H1 (cell line): ENCODE results near the gene KLF7. TPM values are rescaled to one million over a fixed set of nuclear protein-coding genes. Genes with fewer than 3 reads are reported as not detected.

Source experiments
- CTCF ChIA-PET: fragments of 300-600 bp; sonication (Branson Sonifier 250); formaldehyde crosslinking; loops from one replicate; lab custom pipeline; 2021; ENCODE audit not compliant: partially characterized antibody; lab: Charles Lee
- POLR2A ChIA-PET: fragments of 300-600 bp; sonication (Branson Sonifier 250); formaldehyde crosslinking; loops from one replicate; lab custom pipeline; 2021; ENCODE audit warnings: inconsistent platforms; ENCODE audit not compliant: partially characterized antibody; lab: Charles Lee
- DNase-seq, 2 experiments: peaks; one replicate each; pipeline versions ENCODE4 v3.0.0 to v3.0.0-alpha.2; 2010 to 2022; ENCODE audit warnings: low spot score in 2 of 2, low read depth in 1 of 2, mixed read lengths in 1 of 2
- FAIRE-seq: peaks from 2 replicates; lab custom pipeline; 2011; peaks lifted over from hg19 to GRCh38; lab: Jason Lieb, UNC
- H2AFZ ChIP-seq: 2 replicates; pipeline ENCODE4 v1.8.1; 2012; ENCODE audit warnings: low read length, inconsistent platforms
- H2AK5ac ChIP-seq: 2 replicates; pipeline ENCODE4 v1.6.1; 2013; ENCODE audit warnings: low read depth, low read length
- H2BK120ac ChIP-seq: replicated peaks from 2 replicates; pipeline ENCODE3; 2013; ENCODE audit warnings: low read depth, low read length, inconsistent platforms
- H2BK12ac ChIP-seq: 2 replicates; pipeline ENCODE4 v1.6.1; 2013; ENCODE audit warnings: low read depth, low read length
- H2BK15ac ChIP-seq: 2 replicates; pipeline ENCODE4 v1.6.1; 2013; ENCODE audit warnings: low read length
- H2BK20ac ChIP-seq: 2 replicates; pipeline ENCODE4 v1.6.1; 2013; ENCODE audit warnings: low read length
- H2BK5ac ChIP-seq: 2 replicates; pipeline ENCODE4 v1.6.1; 2013; ENCODE audit warnings: low read depth, low read length
- H3K14ac ChIP-seq: 2 replicates; pipeline ENCODE4 v1.6.1; 2013; ENCODE audit warnings: inconsistent platforms; ENCODE audit not compliant: insufficient read length
- H3K18ac ChIP-seq: 2 replicates; pipeline ENCODE4 v1.6.1; 2013; ENCODE audit warnings: low read length; ENCODE audit errors: extremely low read depth
- H3K23ac ChIP-seq: 2 replicates; pipeline ENCODE4 v1.6.1; 2013; ENCODE audit warnings: inconsistent platforms; ENCODE audit not compliant: insufficient read length
- H3K23me2 ChIP-seq: 2 replicates; pipeline ENCODE4 v1.6.1; 2013; ENCODE audit warnings: low read depth, low read length
- H3K27ac ChIP-seq: 2 replicates; pipeline ENCODE4 v1.6.1; 2011; ENCODE audit warnings: low read depth, low read length, inconsistent platforms
- H3K27me3 ChIP-seq, 4 experiments: replicated peaks in 1 of 4; 1 replicate in 1 of 4; 2 replicates in 3 of 4; pipeline versions ENCODE4 v1.6.1 to v1.8.1; 2011 to 2013; ENCODE audit warnings: low read length in 3 of 4, mild to moderate bottlenecking in 3 of 4, inconsistent platforms in 2 of 4, mixed read lengths in 2 of 4, moderate library complexity in 1 of 4; ENCODE audit not compliant: control insufficient read depth in 3 of 4, insufficient read depth in 3 of 4; ENCODE audit errors: extremely low read depth in 1 of 4
- H3K36me3 ChIP-seq, 4 experiments: 2 replicates each; pipeline versions ENCODE4 v1.6.1 to v1.8.1; 2011 to 2013; ENCODE audit warnings: mild to moderate bottlenecking in 4 of 4, low read length in 3 of 4, moderate library complexity in 2 of 4, control low read depth in 1 of 4, inconsistent platforms in 1 of 4; ENCODE audit not compliant: insufficient read depth in 4 of 4, control insufficient read depth in 2 of 4
- H3K4ac ChIP-seq: replicated peaks from 2 replicates; pipeline ENCODE3; 2013; ENCODE audit warnings: low read length, low read depth, mixed read lengths, inconsistent platforms; ENCODE audit not compliant: insufficient read length
- H3K4me1 ChIP-seq, 4 experiments: replicated peaks in 1 of 4; 1 replicate in 1 of 4; 2 replicates in 3 of 4; pipeline versions ENCODE4 v1.6.1 to v1.8.1; 2011 to 2013; ENCODE audit warnings: low read length in 3 of 4, inconsistent platforms in 2 of 4, mixed read lengths in 1 of 4; ENCODE audit not compliant: insufficient read depth in 4 of 4, control insufficient read depth in 3 of 4
- H3K4me2 ChIP-seq, 2 experiments: 2 replicates each; pipeline versions ENCODE4 v1.6.1 to v1.8.1; 2011 to 2013; ENCODE audit warnings: low read depth in 2 of 2, low read length in 2 of 2, control low read depth in 1 of 2, inconsistent platforms in 1 of 2, mild to moderate bottlenecking in 1 of 2; ENCODE audit not compliant: insufficient read depth in 1 of 2
- H3K4me3 ChIP-seq, 4 experiments: fragments of 200-600, 300-600 bp in 1 of 4; sonication (generic), shearing (Covaris generic), sonication (Bioruptor Twin) in 1 of 4; 2 replicates each; pipeline versions ENCODE4 v1.5.1 to v1.8.1; 2011 to 2016; ENCODE audit warnings: low read length in 4 of 4, low read depth in 3 of 4, control low read depth in 2 of 4, inconsistent platforms in 2 of 4, mild to moderate bottlenecking in 2 of 4, mixed read lengths in 1 of 4, moderate library complexity in 1 of 4; ENCODE audit not compliant: insufficient read depth in 2 of 4; ENCODE audit errors: extremely low read depth in 1 of 4
- H3K56ac ChIP-seq: replicated peaks from 2 replicates; pipeline ENCODE3; 2013; ENCODE audit warnings: low read depth, mild to moderate bottlenecking, mixed read lengths, low read length, inconsistent platforms; ENCODE audit not compliant: insufficient read length
- H3K79me1 ChIP-seq: 2 replicates; pipeline ENCODE4 v1.6.1; 2013; ENCODE audit warnings: low read depth, low read length, control low read depth
- H3K79me2 ChIP-seq, 2 experiments: 2 replicates each; pipeline versions ENCODE4 v1.6.1 to v1.8.1; 2012 to 2013; ENCODE audit warnings: low read length in 2 of 2, mild to moderate bottlenecking in 2 of 2, inconsistent platforms in 1 of 2; ENCODE audit not compliant: insufficient read depth in 2 of 2, control insufficient read depth in 1 of 2
- H3K9ac ChIP-seq, 4 experiments: replicated peaks in 1 of 4; 1 replicate in 1 of 4; 2 replicates in 3 of 4; pipeline versions ENCODE4 v1.6.1 to v1.8.1; 2011 to 2013; ENCODE audit warnings: low read depth in 3 of 4, low read length in 3 of 4, control low read depth in 2 of 4, mild to moderate bottlenecking in 2 of 4, moderate library complexity in 2 of 4, inconsistent platforms in 1 of 4; ENCODE audit errors: extremely low read depth in 1 of 4
- H3K9me3 ChIP-seq, 2 experiments: 2 replicates each; pipeline versions ENCODE4 v1.6.1 to v1.8.1; 2012 to 2013; ENCODE audit warnings: mild to moderate bottlenecking in 2 of 2, moderate library complexity in 2 of 2, control low read depth in 1 of 2, inconsistent platforms in 1 of 2, low read depth in 1 of 2, low read length in 1 of 2, mixed read lengths in 1 of 2; ENCODE audit not compliant: insufficient read depth in 2 of 2
- H4K20me1 ChIP-seq, 2 experiments: replicated peaks in 1 of 2; 2 replicates each; pipeline versions ENCODE3 to v1.8.1; 2011 to 2013; ENCODE audit warnings: inconsistent platforms in 2 of 2, low read length in 2 of 2, mild to moderate bottlenecking in 1 of 2; ENCODE audit not compliant: insufficient read depth in 2 of 2, control insufficient read depth in 1 of 2
- H4K5ac ChIP-seq: 2 replicates; pipeline ENCODE4 v1.6.1; 2013; ENCODE audit warnings: low read length, low read depth, mixed read lengths, inconsistent platforms; ENCODE audit not compliant: insufficient read length
- H4K8ac ChIP-seq: 2 replicates; pipeline ENCODE4 v1.8.0; 2013; ENCODE audit warnings: mild to moderate bottlenecking, moderate library complexity, low read length, inconsistent platforms; ENCODE audit not compliant: insufficient read depth; ENCODE audit errors: extremely low read depth
- H4K91ac ChIP-seq: replicated peaks from 2 replicates; pipeline ENCODE3; 2013; ENCODE audit warnings: low read length, mixed read lengths, inconsistent platforms; ENCODE audit not compliant: insufficient read length
- CREB1 ChIP-seq: IDR thresholded peaks from 2 replicates; pipeline ENCODE4 v1.6.1; 2012; ENCODE audit warnings: inconsistent platforms
- EP300 ChIP-seq, 2 experiments: IDR thresholded peaks; 1 replicate in 1 of 2; 2 replicates in 1 of 2; pipeline ENCODE4 v1.6.1; 2011 to 2012; ENCODE audit warnings: low read depth in 2 of 2, low read length in 2 of 2, mild to moderate bottlenecking in 2 of 2, borderline replicate concordance in 1 of 2, inconsistent platforms in 1 of 2, moderate library complexity in 1 of 2
- JUND ChIP-seq: IDR thresholded peaks from 2 replicates; pipeline ENCODE4 v1.6.1; 2011; ENCODE audit warnings: mild to moderate bottlenecking, improper control_type of control experiment, low read length
- RBBP5 ChIP-seq: IDR thresholded peaks from 2 replicates; pipeline ENCODE4 v1.7.1; 2012; ENCODE audit warnings: low read depth, mild to moderate bottlenecking, inconsistent platforms, low read length, moderate library complexity, borderline replicate concordance
- TAF7 ChIP-seq: optimal IDR thresholded peaks from 2 replicates; pipeline ENCODE3; 2011; ENCODE audit warnings: low read depth, mild to moderate bottlenecking, inconsistent platforms, low read length, moderate library complexity, borderline replicate concordance
- WGBS, 2 experiments: shearing (Covaris generic) in 1 of 2; methylation state at CpG; one replicate each; pipeline versions ENCODE4 v1.1.6 to v1.1.7; 2013 to 2015; ENCODE audit warnings: low lambda C conversion rate in 2 of 2, mixed read lengths in 2 of 2, inconsistent platforms in 1 of 2, low coverage in 1 of 2, missing lambda C conversion rate in 1 of 2; ENCODE audit not compliant: insufficient replicate concordance in 2 of 2, insufficient coverage in 1 of 2, insufficient read length in 1 of 2; ENCODE audit errors: extremely low coverage in 1 of 2, missing lambda C conversion rate in 1 of 2; 5-methylcytosine and 5-hydroxymethylcytosine counted together
- polyA plus RNA-seq, 7 experiments: library from polyadenylated mRNA; depleted of rRNA in 3 of 7; stranded (reverse) in 5 of 7; unstranded in 2 of 7; fragments of >200 nt in 5 of 7; fragments of 200-250 nt in 2 of 7; gene quantifications; 1 replicate in 5 of 7; 2 replicates in 1 of 7; 4 replicates in 1 of 7; pipeline versions ENCODE4 v1.2.1 to v1.2.3, GENCODE V29; 2011 to 2013; ENCODE audit warnings: missing spikeins in 2 of 7, mixed read lengths in 2 of 7
- total RNA-seq: library from RNA; stranded (reverse); fragmentation: NEBNext Ultra II Directional; extraction: Animal tissue kit (Norgen Biotek cat#: 25700); gene quantifications from 2 replicates; pipeline ENCODE4 v1.2.1, GENCODE V29; 2021

KLF7 gene
- total and polyA plus RNA-seq, 2 of the 8 experiments (the other 6 are each of a cell fraction or from before 2014, with no cell fraction given) = 9.6 to 23.3 TPM

DNA sequence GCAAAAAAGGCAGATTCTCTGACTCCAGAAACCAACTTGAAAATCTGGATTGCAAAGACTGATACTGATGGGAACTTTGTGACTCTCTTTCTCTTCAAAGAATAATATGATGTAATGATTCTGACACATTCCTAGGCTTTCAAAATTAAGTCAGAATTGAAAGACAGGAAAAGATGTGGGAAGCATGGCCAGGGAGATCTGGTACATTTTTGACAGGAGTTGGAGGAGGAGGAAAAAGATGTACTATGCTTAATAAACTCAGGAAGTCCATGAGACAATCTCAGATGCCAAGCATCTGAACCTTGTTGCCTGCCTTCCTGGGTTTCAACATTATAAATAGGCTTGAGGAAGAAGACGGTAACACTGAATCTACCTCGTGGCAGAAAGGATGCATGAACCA is 34.2 kb downstream of the KLF7 start:
- ChIA-PET CTCF (interaction anchor here (0.6 kb wide), 1 partner anchor 223 kb away, joined by 3 read pairs; no protein-coding TSS in a partner anchor), POLR2A (interaction anchor here (1.3 kb wide), 1 partner anchor 58 kb away, joined by 3 read pairs; no protein-coding TSS in a partner anchor)
- Histone ChIP-seq H2BK12ac (no peak overlapping the region), H3K4me2 (no peak overlapping the region), H3K79me1 (no peaks in the 10 kb centered on the region), H3K18ac (no peak overlapping the region), H3K4me3 (no peak overlapping the region), H2BK15ac (no peak overlapping the region), H2BK20ac (no peak overlapping the region), H4K91ac (no peak overlapping the region), H3K79me2 (peaks cover 0 to 60% of the 10 kb centered on the region in 2 experiments; a peak in 3 of 4 replicates), H3K56ac (no peak overlapping the region), H2BK120ac (no peak overlapping the region), H2AK5ac (no peak overlapping the region), H3K23ac (no peak overlapping the region), H3K9ac (no peak overlapping the region), H3K23me2 (no peaks in the 10 kb centered on the region), H3K4me1 (peaks cover 3 to 20% (median 8%) of the 10 kb centered on the region in 4 experiments; a peak in 5 of 7 replicates), H4K8ac (no peak overlapping the region), H3K36me3 (peaks cover 0 to 2% (median 0%) of the 10 kb centered on the region in 4 experiments; a peak in 1 of 8 replicates), H2AFZ (no peak overlapping the region), H3K4ac (no peak overlapping the region), H2BK5ac (no peak overlapping the region), H4K20me1 (no peaks in the 10 kb centered on the region), H3K27me3 (no peaks in the 10 kb centered on the region), H4K5ac (no peak overlapping the region), H3K27ac (no peak overlapping the region), H3K9me3 (peaks cover 0 to 2% of the 10 kb centered on the region in 2 experiments; a peak in 1 of 4 replicates), H3K14ac (no peak overlapping the region)
- no peak for DNase-seq
- FAIRE-seq = no peak
- TF ChIP-seq EP300 (IDR thresholded peaks at IDR 0.05; ENCODE audit: borderline replicate concordance in 1 of 2, low read depth in 2 of 2, low read length in 2 of 2) (no peak), CREB1 (no peak), TAF7 (no peak), JUND (no peak), RBBP5 (no peak)
- 82% methylated on average over 2 of the region's 2 CpGs; no CpG with 5 or more reads in 1 of the 2 experiments for WGBS, 2 experiments
